HepG2 (cell line): Measurements from ENCODE around the gene DENND5A. TPM values are rescaled to one million over a fixed set of nuclear protein-coding genes. Genes with fewer than 3 reads are reported as not detected.

Source experiments
- AKNA ChIP-seq: sonication (generic); formaldehyde crosslinking; IDR thresholded peaks from 2 replicates; pipeline ENCODE4 v1.4.0; 2020; ENCODE audit warnings: missing genetic modification reagents, borderline replicate concordance
- ASH2L ChIP-seq: fragments of 300-600, 200-600 bp; sonication (generic); IDR thresholded peaks from 2 replicates; pipeline ENCODE4 v1.7.0; 2017; ENCODE audit warnings: low read depth, mild to moderate bottlenecking, moderate library complexity, mixed read lengths, low read length; ENCODE audit not compliant: insufficient read length
- CEBPZ ChIP-seq: IDR thresholded peaks from 2 replicates; pipeline ENCODE4 v1.6.1; 2012; ENCODE audit warnings: low read length, improper control_type of control experiment
- CTCF ChIP-seq: sonication (generic); formaldehyde crosslinking; IDR thresholded peaks from 2 replicates; pipeline ENCODE4 v1.5.0; 2020; ENCODE audit warnings: mild to moderate bottlenecking, missing genetic modification reagents, moderate library complexity
- EED ChIP-seq: sonication (generic); formaldehyde crosslinking; IDR thresholded peaks from 2 replicates; pipeline ENCODE4 v1.5.0; 2020; ENCODE audit warnings: mild to moderate bottlenecking, missing genetic modification reagents
- JUND ChIP-seq: sonication (generic); formaldehyde crosslinking; IDR thresholded peaks from 2 replicates; pipeline ENCODE4 v1.8.0; 2022; ENCODE audit warnings: mild to moderate bottlenecking, missing genetic modification reagents
- KDM6A ChIP-seq: IDR thresholded peaks from 2 replicates; pipeline ENCODE4 v1.6.1; 2016; ENCODE audit warnings: low read depth
- KLF13 ChIP-seq: sonication (generic); formaldehyde crosslinking; IDR thresholded peaks from 2 replicates; pipeline ENCODE4 v1.4.0; 2020; ENCODE audit warnings: mild to moderate bottlenecking, missing genetic modification reagents
- MEIS1 ChIP-seq: sonication (generic); formaldehyde crosslinking; IDR thresholded peaks from 2 replicates; pipeline ENCODE4 v1.9.0; 2021; ENCODE audit warnings: mild to moderate bottlenecking, missing genetic modification reagents, moderate library complexity, borderline replicate concordance
- NR2F2 ChIP-seq: IDR thresholded peaks from 2 replicates; pipeline ENCODE4 v1.6.1; 2012; ENCODE audit warnings: low read depth, inconsistent platforms, borderline replicate concordance
- PAX8 ChIP-seq: sonication (generic); formaldehyde crosslinking; IDR thresholded peaks from 2 replicates; pipeline ENCODE4 v1.8.0; 2022; ENCODE audit warnings: mild to moderate bottlenecking, missing genetic modification reagents, borderline replicate concordance
- TBP ChIP-seq: sonication (generic); formaldehyde crosslinking; IDR thresholded peaks from 2 replicates; pipeline ENCODE4 v1.5.0; 2020; ENCODE audit warnings: missing genetic modification reagents
- ZBTB7A ChIP-seq: sonication (generic); formaldehyde crosslinking; IDR thresholded peaks from 2 replicates; pipeline ENCODE4 v1.8.0; 2022; ENCODE audit warnings: mild to moderate bottlenecking, missing genetic modification reagents
- ZNF138 ChIP-seq: sonication (generic); formaldehyde crosslinking; IDR thresholded peaks from 2 replicates; pipeline ENCODE4 v1.5.0; 2020; ENCODE audit warnings: mild to moderate bottlenecking, low read depth, missing genetic modification reagents
- ZNF354B ChIP-seq: sonication (generic); formaldehyde crosslinking; IDR thresholded peaks from 2 replicates; pipeline ENCODE4 v1.8.0; 2022; ENCODE audit warnings: mild to moderate bottlenecking, missing genetic modification reagents
- ZNF513 ChIP-seq: sonication (generic); formaldehyde crosslinking; conservative IDR thresholded peaks from 2 replicates; pipeline ENCODE4 v1.5.0; 2020; ENCODE audit warnings: missing genetic modification reagents
- ZNF570 ChIP-seq: sonication (generic); formaldehyde crosslinking; IDR thresholded peaks from 2 replicates; pipeline ENCODE4 v1.4.0; 2020; ENCODE audit warnings: mild to moderate bottlenecking, missing genetic modification reagents, borderline replicate concordance
- polyA plus RNA-seq, 8 experiments: library from polyadenylated mRNA; depleted of rRNA in 3 of 8; stranded (reverse) in 7 of 8; unstranded in 1 of 8; fragments of >200 nt; fragmentation: Illumina TruSeq in 4 of 8; extraction: Trizol in 4 of 8; gene quantifications; 2 replicates each; pipeline versions ENCODE4 v1.2.1 to v1.2.3, GENCODE V29; 2011 to 2016; ENCODE audit warnings: low read depth in 4 of 8, missing spikeins in 1 of 8, mixed read lengths in 1 of 8; ENCODE audit not compliant: insufficient read depth in 1 of 8
- total RNA-seq, 5 experiments: library from RNA; depleted of rRNA; stranded (reverse); fragments of >200 nt; fragmentation: Illumina TruSeq; extraction: Trizol; gene quantifications; 2 replicates each; pipeline ENCODE4 v1.2.3, GENCODE V29; 2016; ENCODE audit warnings: low read depth in 1 of 5

Gene DENND5A
- total and polyA plus RNA-seq, 2 of the 13 experiments (the other 11 are each of a cell fraction or from before 2014, with no cell fraction given), result 63.3 to 145 TPM

GRCh38 chr11:9265211-9266131 lies at the start of gene DENND5A (continued):
- TF ChIP-seq ZNF513 (no peak), ZNF354B (no peak), MEIS1 (CRISPR knock-in tag) (no peak), PAX8 (no peak), TBP (CRISPR knock-in tag) (no peak), ASH2L (peak; percentile 14), ZBTB7A (no peak; the same call in 1 of the 2 replicates), CTCF (CRISPR knock-in tag) (peak; percentile 45; the same call in 1 of the 2 replicates), KDM6A (CRISPR knock-in tag) (no peak), NR2F2 (peak; percentile 16; the same call in 1 of the 2 replicates), CEBPZ (peak; percentile 25; the same call in 1 of the 2 replicates), AKNA (CRISPR knock-in tag) (no peak), EED (CRISPR knock-in tag) (no peak), ZNF138 (CRISPR knock-in tag) (no peak), JUND (CRISPR knock-in tag) (peak; percentile 52; the same call in 1 of the 2 replicates), ZNF570 (CRISPR knock-in tag) (no peak), KLF13 (CRISPR knock-in tag) (no peak)
